Parathyroid adenoma (tissue), 2 donors: Measurements from ENCODE around the gene ZNF106.

Source experiments
- H2AFZ ChIP-seq: fragments of 300-600 bp; sonication (generic); one replicate; pipeline ENCODE4 v1.7.0; 2017; ENCODE audit warnings: antibody characterized with exemption, mild to moderate bottlenecking
- H3K27ac ChIP-seq: fragments of 300-600 bp; sonication (generic); one replicate; pipeline ENCODE4 v1.7.0; 2017
- H3K27me3 ChIP-seq: fragments of 300-600 bp; sonication (generic); one replicate; pipeline ENCODE4 v1.7.0; 2017; ENCODE audit warnings: low read length; ENCODE audit not compliant: control insufficient read depth, insufficient read depth
- H3K36me3 ChIP-seq: fragments of 300-600 bp; sonication (generic); one replicate; pipeline ENCODE4 v1.7.0; 2017; ENCODE audit warnings: low read length; ENCODE audit not compliant: control insufficient read depth, insufficient read depth
- H3K4me1 ChIP-seq: fragments of 300-600 bp; sonication (generic); one replicate; pipeline ENCODE4 v1.7.0; 2017; ENCODE audit warnings: control low read depth
- H3K4me2 ChIP-seq: fragments of 300-600 bp; sonication (generic); one replicate; pipeline ENCODE4 v1.7.0; 2017; ENCODE audit warnings: low read length
- H3K4me3 ChIP-seq: fragments of 300-600 bp; sonication (generic); one replicate; pipeline ENCODE4 v1.7.0; 2017; ENCODE audit warnings: low read depth, low read length
- H3K79me2 ChIP-seq: fragments of 300-600 bp; sonication (generic); one replicate; pipeline ENCODE4 v1.7.0; 2017; ENCODE audit warnings: control low read depth
- H3K9ac ChIP-seq: fragments of 300-600 bp; sonication (generic); one replicate; pipeline ENCODE4 v1.7.0; 2017; ENCODE audit warnings: mild to moderate bottlenecking
- H3K9me3 ChIP-seq: fragments of 300-600 bp; sonication (generic); one replicate; pipeline ENCODE4 v1.7.0; 2017; ENCODE audit warnings: low read length; ENCODE audit not compliant: control insufficient read depth
- TF ChIP-seq, protein P1 (sequence below): fragments of 300-600 bp; sonication (generic); IDR thresholded peaks from one replicate; pipeline ENCODE4 v1.7.0; 2017; ENCODE audit warnings: antibody characterized with exemption, mild to moderate bottlenecking
- donor health status: primary hyperparathyroidism.

The ZNF106 gene

DNA sequence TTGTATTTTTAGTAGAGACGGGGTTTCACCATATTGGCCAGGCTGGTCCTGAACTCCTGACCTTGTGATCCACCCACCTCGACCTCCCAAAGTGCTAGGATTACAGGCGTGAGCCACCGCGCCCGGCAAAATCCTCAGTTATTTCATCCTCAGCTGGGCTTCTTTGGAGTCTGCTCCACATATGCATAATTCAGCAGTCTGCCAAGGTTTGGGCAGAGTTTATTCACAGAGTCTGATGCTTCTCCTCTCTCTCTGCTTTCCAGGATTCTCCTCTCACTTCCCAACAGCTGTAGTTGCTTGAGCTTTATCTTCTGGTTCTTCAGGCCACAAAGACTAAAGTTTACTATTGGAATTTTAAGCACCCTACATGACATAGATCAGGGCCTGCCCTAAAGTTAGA, 8.2 kb downstream of the ZNF106 start:
- H3K27ac ChIP-seq: no peak overlapping the region
- no peak overlapping the region for H2AFZ ChIP-seq
- no peak overlapping the region for H3K4me3 ChIP-seq
- no peaks in the 10 kb centered on the region for H3K27me3 ChIP-seq
- no peak overlapping the region for H3K9ac ChIP-seq
- no peaks in the 10 kb centered on the region for H3K9me3 ChIP-seq
- no peaks in the 10 kb centered on the region for H3K4me1 ChIP-seq
- no peaks in the 10 kb centered on the region for H3K79me2 ChIP-seq
- no peaks in the 10 kb centered on the region for H3K36me3 ChIP-seq
- H3K4me2 ChIP-seq: no peak overlapping the region
- TF ChIP-seq, protein P1, sequence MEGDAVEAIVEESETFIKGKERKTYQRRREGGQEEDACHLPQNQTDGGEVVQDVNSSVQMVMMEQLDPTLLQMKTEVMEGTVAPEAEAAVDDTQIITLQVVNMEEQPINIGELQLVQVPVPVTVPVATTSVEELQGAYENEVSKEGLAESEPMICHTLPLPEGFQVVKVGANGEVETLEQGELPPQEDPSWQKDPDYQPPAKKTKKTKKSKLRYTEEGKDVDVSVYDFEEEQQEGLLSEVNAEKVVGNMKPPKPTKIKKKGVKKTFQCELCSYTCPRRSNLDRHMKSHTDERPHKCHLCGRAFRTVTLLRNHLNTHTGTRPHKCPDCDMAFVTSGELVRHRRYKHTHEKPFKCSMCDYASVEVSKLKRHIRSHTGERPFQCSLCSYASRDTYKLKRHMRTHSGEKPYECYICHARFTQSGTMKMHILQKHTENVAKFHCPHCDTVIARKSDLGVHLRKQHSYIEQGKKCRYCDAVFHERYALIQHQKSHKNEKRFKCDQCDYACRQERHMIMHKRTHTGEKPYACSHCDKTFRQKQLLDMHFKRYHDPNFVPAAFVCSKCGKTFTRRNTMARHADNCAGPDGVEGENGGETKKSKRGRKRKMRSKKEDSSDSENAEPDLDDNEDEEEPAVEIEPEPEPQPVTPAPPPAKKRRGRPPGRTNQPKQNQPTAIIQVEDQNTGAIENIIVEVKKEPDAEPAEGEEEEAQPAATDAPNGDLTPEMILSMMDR: no peak

DNA sequence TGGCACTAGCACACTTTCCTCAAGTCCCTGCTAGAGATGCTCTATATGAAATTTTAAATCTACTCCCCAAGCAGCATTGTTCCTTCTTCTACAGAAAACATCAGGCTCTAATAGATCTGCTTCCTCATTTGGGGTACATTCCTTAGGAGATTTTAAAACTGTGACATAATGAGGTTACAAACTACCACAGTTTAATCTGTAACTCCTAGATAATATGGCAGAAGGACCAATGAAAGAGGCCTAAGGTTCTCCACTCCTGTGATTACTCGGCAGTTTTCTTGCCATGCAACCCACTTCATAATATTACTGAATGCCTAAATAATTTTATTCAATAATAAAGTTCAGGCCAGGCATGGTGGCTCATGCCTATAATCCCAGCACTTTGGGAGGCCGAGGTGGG, 16.1 kb downstream of the ZNF106 start:
- no peak overlapping the region for H2AFZ ChIP-seq
- H3K27ac ChIP-seq: no peak overlapping the region
- no peak overlapping the region for H3K4me2 ChIP-seq
- H3K36me3 ChIP-seq: no peaks in the 10 kb centered on the region
- no peaks in the 10 kb centered on the region for H3K27me3 ChIP-seq
- H3K79me2 ChIP-seq: no peaks in the 10 kb centered on the region
- no peaks in the 10 kb centered on the region for H3K9me3 ChIP-seq
- no peak overlapping the region for H3K4me3 ChIP-seq
- H3K9ac ChIP-seq: no peak overlapping the region
- no peaks in the 10 kb centered on the region for H3K4me1 ChIP-seq
- TF ChIP-seq, protein P1: no peak

DNA sequence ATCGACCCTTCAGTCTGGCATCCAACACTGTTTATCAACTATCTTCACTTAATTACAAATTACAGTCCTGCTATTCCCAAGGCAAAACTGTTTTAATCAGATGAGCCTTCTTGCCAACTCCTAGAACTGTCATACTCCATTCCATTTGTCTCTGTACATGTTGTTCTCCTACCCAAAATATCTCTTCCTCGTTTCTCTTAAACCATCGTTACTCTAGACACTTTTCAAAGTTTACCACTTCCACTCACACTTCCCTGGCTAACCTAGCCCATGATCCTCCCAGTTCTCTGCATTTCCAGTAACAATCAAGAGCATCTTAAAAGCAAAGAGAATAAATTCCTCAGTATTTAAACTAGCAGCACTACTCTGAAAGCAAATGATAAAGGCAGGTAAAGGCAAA, 19.9 kb downstream of the ZNF106 start:
- Histone ChIP-seq H3K9me3 (no peaks in the 10 kb centered on the region), H3K4me1 (no peaks in the 10 kb centered on the region), H3K79me2 (no peaks in the 10 kb centered on the region), H3K4me2 (no peak overlapping the region), H2AFZ (no peak overlapping the region), H3K9ac (no peak overlapping the region), H3K36me3 (no peaks in the 10 kb centered on the region), H3K4me3 (no peak overlapping the region), H3K27me3 (no peaks in the 10 kb centered on the region), H3K27ac (no peak overlapping the region)
- TF ChIP-seq, protein P1: no peak

DNA sequence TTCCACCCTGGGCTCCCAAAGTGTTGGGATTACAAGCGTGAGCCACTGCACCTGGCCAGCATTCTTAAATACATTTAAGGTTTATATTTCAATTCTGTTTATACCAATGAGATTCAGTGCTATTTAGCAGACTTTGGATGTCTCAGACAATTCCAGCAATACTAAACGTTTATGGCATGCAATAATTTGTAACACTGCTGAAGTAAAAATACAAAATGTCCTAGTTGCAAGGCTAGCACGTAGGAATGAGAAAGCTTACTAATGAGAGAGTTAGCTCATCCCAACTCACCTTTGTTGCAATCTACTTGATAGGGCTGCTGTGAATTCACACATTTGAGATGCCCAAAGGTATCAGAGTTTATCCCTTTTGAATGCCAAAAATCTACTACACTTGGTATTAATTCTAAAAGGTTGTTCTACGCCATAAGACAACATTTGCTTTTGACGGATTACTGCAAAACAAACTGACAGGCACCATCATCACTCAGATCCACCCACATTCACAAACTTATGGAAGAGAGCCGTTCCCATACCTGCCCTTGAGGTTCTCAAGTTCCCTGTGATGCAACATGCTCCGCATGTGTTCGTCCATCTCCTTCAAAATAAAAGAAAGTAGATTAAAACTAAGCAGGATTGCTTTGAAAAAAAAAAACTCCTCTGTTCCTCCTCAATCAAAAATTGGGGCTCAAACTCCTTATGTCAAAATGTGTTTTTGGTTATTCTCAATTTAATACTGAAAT, 25.3 kb downstream of the ZNF106 start:
- Histone ChIP-seq H3K4me2 (no peak overlapping the region), H3K36me3 (no peaks in the 10 kb centered on the region), H3K9ac (no peak overlapping the region), H3K4me1 (no peaks in the 10 kb centered on the region), H3K27ac (no peak overlapping the region), H3K4me3 (no peak overlapping the region), H3K9me3 (no peaks in the 10 kb centered on the region), H3K27me3 (no peaks in the 10 kb centered on the region), H2AFZ (no peak overlapping the region), H3K79me2 (peaks cover 3% of the 10 kb centered on the region)
- TF ChIP-seq, protein P1: no peak

DNA sequence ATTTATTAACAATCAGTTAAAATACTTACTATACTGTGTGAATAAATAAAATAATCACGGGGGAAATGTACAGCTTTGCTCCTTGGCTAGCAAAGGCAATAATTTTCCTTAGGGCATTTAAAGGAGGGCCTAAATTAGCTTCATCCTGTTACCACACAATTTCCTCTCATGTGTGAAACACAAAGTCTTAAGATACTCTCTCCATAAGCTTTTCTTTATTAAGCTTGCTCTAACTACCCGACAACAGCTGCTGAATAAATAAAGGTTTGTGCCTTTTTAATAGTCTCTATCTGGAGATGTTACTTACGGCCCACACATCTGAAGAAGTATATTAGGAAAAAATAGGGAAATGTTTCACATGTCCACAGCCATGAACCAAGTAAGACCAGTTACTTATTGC, 29.7 kb downstream of the ZNF106 start:
- Histone ChIP-seq H3K27me3 (no peaks in the 10 kb centered on the region), H3K9me3 (no peaks in the 10 kb centered on the region), H3K27ac (no peak overlapping the region)

More for the DNA sequence above, 29.7 kb downstream of the ZNF106 start:
- no peak overlapping the region for H3K4me2 ChIP-seq
- H3K4me3 ChIP-seq: no peak overlapping the region
- H3K36me3 ChIP-seq: no peaks in the 10 kb centered on the region
- H3K79me2 ChIP-seq: peaks cover 3% of the 10 kb centered on the region
- H3K9ac ChIP-seq: no peak overlapping the region
- H3K4me1 ChIP-seq: no peaks in the 10 kb centered on the region
- H2AFZ ChIP-seq: no peak overlapping the region
- TF ChIP-seq, protein P1: no peak
